NCI-H1436 treated with DMSO at 0.1 percent for 48 hours (cell line): ENCODE measurements around the gene TUFM.
"Not testable (repeated sequence)": the region's sequence is repeated elsewhere in the genome, so short reads cannot be mapped to it uniquely, and the experiment has no call there.

ENCODE experiments used
- DNase-seq: peaks from one replicate; lab custom pipeline; 2025; lab: John Stamatoyannopoulos, UW

The TUFM gene

DNA sequence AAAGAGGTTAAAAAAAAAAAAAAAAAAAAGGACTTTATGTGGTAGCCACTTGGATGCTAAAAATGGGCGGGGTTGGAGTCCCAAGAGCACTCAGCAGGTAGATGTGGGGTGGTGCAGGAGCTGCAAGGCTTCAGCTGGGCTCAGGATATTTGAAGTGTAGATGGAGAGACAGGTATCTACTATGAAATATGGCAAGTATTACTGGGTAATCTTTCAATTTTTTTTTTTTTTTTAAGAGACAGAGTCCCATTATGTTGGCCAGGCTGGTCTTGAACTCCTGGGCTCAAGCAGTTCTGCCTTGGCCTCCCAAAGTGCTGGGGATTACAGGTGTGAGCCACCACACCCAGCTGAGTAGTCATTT is 7.6 kb downstream of the TUFM start:
- no peak for DNase-seq

- DNase-seq, result no peak
Measured at GRCh38 chr16:28837672-28838557, 8.2 kb downstream of the TUFM start.

DNA sequence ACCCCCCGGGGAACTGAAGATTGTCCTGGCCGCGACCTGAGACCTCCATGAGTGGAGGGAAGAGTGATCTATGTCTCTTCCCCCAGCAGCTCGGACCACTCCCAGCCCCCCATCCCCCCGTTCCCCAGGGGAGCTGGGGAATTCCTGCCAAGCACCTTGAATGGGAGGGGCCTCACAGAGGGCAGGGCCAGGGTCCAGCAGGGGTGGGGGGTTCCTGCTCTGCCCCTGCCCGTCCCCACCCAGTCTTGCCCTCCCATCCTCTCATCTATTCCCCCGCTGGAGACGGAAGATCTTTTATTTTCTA is 9.4 kb downstream of the TUFM start:
- no peak for DNase-seq

GRCh38 chr16:28835864-28836760 is 10.0 kb downstream of the TUFM start:
- DNase-seq, result no peak

DNA sequence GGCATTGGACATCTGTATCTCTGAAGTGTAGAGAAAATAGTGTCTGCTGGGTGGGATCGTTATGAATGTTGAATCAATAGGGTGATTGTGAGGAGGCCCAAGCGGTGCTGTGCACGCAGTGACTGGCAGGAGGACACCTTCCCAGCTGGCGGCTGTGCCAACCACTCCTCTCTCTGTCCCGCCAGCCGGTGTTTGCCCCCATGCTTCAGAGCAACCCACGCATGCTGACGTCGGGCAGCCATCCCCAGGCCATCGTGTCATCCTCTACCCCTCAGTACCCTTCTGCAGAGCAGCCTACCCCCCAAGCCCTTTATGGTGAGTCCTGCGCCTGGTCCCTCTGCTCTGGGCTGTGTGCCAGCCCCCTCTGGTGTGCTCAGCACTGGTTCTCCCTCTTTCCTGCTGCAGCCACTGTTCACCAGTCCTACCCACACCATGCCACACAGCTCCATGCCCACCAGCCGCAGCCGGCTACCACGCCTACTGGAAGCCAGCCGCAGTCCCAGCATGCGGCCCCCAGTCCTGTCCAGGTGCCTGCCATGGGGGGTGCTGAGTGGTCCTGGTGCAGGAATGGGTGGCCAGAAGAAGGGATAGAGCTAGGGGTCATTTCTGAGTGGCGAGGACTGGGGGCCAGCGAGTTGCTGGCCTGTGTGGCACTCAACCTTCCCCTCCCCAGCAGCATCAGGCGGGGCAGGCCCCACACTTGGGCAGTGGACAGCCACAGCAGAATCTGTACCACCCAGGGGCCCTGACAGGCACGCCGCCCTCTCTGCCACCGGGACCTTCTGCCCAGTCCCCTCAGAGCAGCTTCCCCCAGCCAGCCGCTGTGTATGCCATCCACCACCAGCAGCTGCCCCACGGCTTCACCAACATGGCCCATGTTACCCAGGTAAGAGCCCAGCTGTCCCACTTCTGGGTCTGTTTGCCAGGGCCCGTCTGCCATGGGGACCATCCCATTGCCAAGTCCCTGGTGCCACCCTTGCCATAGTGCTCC is 11.0 kb downstream of the TUFM start:
- DNase-seq, result no peak

DNA sequence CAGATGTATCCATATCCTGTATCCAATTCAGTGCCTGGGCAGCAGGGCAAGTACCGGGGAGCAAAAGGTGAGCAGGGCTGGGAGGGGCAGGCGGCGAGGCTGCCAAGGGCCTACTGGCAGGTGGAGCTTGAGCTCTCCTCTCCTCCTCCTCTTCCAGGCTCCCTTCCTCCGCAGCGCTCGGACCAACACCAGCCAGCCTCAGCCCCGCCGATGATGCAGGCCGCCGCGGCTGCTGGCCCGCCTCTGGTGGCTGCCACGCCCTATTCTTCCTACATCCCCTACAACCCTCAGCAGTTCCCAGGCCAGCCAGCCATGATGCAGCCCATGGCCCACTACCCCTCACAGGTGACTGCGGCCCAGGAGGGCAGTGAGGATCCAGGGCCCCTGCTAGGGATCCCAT is 11.8 kb downstream of the TUFM start:
- DNase-seq, result no peak

DNA sequence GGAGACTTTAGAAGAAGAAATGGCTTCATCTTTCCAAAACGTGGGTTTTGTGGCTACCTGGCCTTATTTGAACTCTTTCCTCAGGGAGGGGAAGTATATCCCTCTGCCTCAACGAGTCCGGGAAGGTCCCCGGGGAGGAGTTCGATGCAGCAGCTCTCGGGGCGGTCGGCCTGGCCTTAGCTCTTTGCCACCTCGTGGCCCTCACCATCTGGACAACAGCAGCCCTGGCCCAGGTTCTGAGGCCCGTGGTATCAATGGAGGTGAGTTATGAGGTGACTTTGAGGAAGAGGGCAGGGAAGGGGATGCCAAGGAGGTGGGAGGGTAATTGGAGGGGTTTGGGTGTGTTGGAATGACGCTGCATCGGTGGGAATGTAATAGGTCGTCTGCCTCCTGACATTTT is 15.6 kb downstream of the TUFM start:
- no peak for DNase-seq

- DNase-seq, result no peak
Measured at GRCh38 chr16:28829747-28830146, 16.4 kb downstream of the TUFM start.

DNA sequence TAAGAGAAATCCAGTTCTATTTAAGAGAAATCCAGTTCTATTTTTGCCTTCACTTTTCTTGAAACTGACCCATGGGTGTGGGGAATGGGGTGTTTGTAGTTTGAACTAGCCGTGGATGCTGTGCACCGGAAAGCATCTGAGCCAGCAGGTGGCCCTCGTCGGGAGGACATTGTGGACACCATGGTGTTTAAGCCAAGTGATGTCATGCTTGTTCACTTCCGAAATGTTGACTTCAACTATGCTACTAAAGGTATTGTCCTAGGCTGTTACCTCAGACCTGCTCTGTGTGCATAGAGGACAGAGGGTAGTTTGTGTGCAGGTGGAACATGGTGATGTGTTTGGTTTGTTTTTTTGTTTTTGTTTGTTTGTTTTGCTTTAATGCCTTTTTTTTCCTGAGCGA is 20.0 kb downstream of the TUFM start:
- DNase-seq, result no peak

DNA sequence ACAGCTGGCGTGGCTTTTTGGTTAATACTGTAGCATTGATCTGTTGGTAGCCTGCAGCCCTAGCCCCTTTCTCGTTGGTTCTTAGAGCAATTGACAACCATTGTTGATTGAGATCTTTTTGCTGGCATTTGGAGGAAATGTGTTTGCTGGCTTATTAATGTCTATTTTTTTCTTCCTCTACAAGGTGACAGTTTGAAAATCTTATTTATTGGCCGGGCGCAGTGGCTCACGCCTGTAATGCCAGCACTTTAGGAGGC is 21.5 kb downstream of the TUFM start:
- no peak for DNase-seq

GRCh38 chr16:28823873-28824716 is 22.1 kb downstream of the TUFM start:
- DNase-seq, result peak; percentile 89

DNA sequence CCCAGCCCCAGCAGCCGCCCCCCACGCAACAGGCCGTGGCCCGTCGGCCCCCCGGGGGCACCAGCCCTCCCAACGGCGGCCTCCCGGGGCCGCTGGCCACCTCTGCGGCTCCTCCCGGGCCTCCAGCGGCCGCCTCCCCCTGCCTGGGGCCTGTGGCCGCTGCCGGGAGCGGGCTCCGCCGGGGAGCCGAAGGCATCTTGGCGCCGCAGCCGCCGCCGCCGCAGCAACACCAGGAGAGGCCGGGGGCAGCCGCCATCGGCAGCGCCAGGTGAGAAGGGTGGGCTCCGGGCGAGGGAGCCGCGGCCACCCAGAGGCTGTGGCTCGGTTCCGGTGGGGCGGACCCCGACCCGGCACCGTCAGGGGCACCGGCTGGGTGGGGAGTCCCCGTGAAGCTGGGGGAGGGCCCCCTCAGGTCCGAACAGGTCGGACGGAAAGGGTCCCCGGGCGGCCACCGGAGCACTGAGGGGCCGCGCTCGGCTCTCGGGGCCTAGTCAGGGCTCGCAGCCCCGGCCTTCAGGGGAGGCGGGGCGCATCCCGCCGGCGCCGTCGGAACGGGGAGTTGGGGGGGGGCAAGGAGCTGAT is 22.8 kb downstream of the TUFM start:
- no peak for DNase-seq

DNA sequence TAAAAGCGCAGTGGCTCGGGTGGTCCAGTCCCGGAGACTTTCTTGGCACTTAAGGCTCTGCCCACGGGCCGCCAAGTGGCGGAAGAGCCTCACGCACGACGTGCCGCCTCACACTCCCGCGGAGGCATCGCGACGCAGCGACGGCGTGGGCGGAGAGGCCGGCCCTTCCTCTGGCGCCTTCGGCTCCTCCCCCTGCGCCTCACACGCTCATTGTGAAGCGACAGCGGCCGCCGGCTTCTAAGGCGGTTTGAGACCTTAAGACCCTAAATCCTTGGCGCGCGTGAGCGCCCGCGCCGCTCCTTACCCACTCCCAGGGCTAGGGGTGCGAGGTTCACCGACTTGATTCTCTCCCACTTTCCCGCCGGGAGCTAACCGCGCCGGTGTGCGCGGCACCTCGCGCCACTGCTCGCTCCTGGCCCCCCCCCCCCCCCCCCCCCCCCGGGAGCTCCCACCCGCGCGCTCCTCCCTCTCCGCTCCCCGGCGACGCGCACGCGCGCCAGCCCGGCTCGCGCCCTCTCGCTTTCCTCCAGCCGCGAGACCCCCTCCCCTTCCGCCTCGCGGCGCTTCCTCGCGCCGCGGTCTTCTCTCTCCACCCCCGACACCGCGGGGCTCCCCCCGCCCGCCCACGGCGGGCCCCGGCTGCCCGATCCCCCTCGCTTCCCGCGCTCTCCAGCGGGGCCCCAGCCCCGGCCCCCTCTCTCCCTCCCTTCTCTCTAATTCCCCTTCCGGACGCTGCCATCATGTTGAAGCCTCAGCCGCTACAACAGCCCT is 23.4 kb downstream of the TUFM start, which contains the start of gene ATXN2L:
ATXN2L (plus strand) TSS at position 480 of the 771 bp plus-strand sequence; CDS start at position 741, 261 bp downstream.
- DNase-seq, result peak; percentile 56

DNA sequence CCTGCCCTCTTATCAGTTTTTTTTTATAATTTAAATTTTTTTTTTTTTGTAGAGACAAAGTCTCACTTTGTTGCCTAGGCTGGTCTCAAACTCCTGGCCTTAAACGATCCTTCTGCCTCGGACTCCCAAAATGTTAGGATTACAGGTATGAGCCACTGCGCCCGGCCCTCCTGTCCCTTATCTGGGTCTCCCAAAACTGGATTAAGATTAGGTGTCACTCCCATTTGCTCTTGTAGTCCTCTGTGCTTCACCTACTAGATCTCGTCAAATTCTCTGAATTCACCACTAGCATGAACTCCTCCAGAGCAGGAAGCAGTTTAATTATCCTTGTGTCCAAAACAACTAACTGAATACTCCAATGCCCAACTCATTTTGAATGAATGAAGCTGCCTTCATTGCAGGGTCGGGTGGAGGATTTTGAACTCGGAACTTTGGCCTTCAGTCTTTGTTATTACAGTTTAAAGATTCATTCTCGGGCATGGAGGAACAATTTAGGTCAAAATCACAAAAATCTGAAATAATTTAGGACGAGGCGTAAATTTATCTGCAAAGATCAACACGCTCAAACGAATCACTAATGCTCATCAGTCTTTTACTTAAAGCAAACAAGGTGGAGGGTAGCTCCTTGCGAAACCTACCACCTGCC is 24.2 kb downstream of the TUFM start:
- no peak for DNase-seq

DNA sequence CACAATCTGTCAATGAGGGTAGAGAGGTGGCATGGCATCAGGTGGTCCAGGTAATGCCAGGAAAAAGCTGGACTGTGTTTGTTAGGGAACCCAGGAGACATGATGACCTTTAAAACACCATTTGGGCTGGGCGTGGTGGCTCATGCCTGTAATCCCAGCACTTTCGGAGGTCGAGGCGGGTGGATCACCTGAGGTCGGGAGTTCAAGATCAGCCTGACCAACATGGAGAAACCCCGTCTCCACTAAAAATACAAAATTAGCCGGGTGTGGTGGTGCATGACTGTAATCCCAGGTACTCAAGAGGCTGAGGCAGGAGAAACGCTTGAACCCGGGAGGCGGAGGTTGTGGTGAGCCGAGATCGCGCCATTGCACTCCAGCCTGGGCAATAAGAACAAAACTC is 25.6 kb downstream of the TUFM start:
- DNase-seq, result not testable (repeated sequence)

GRCh38 chr16:28820016-28820415 is 26.1 kb downstream of the TUFM start:
- no peak for DNase-seq

GRCh38 chr16:28807445-28808120 is 38.6 kb downstream of the TUFM start:
- not testable (repeated sequence) for DNase-seq

GRCh38 chr16:28802235-28803019 is 43.7 kb downstream of the TUFM start:
- DNase-seq, result not testable (repeated sequence)
